Spleen (tissue), 11 donors: ENCODE results near the gene PGM5. TPM values are rescaled to one million over a fixed set of nuclear protein-coding genes. Genes with fewer than 3 reads are reported as not detected.

Source experiments
- DNase-seq: peaks from one replicate; pipeline ENCODE4 v3.0.0-alpha.2; 2020
- H3K27ac ChIP-seq, 8 donors: fragments of 200-600 bp; sonication (generic) in 7 of 8; 1 replicate in 4 of 8; 2 replicates in 4 of 8; pipeline versions ENCODE4 v1.5.0 to v1.8.0; 2016 to 2021; ENCODE audit warnings: inconsistent platforms in 4 of 8, mild to moderate bottlenecking in 4 of 8, moderate library complexity in 1 of 8
- H3K27me3 ChIP-seq, 7 donors: fragments of 200-600 bp; sonication (generic) in 6 of 7; replicated peaks in 1 of 7; 1 replicate in 4 of 7; 2 replicates in 3 of 7; pipeline versions ENCODE4 v1.5.0 to v1.8.0; 2016 to 2021; ENCODE audit warnings: inconsistent platforms in 3 of 7, mild to moderate bottlenecking in 1 of 7
- H3K36me3 ChIP-seq, 6 donors: fragments of 200-600 bp; sonication (generic) in 5 of 6; 1 replicate in 4 of 6; 2 replicates in 2 of 6; pipeline versions ENCODE4 v1.5.0 to v1.8.0; 2016 to 2021; ENCODE audit warnings: inconsistent platforms in 2 of 6
- H3K4me1 ChIP-seq, 6 donors: fragments of 200-600 bp; sonication (generic) in 5 of 6; 1 replicate in 3 of 6; 2 replicates in 3 of 6; pipeline versions ENCODE4 v1.5.0 to v1.8.0; 2016 to 2021; ENCODE audit warnings: inconsistent platforms in 3 of 6
- H3K4me3 ChIP-seq, 8 donors: fragments of 200-600 bp; sonication (generic) in 7 of 8; 1 replicate in 4 of 8; 2 replicates in 4 of 8; pipeline versions ENCODE4 v1.5.0 to v1.8.0; 2016 to 2021; ENCODE audit warnings: inconsistent platforms in 4 of 8, mild to moderate bottlenecking in 4 of 8, moderate library complexity in 2 of 8
- H3K9me3 ChIP-seq, 8 donors: fragments of 200-600 bp; sonication (generic) in 7 of 8; 1 replicate in 4 of 8; 2 replicates in 4 of 8; pipeline versions ENCODE4 v1.5.0 to v1.8.0; 2016 to 2021; ENCODE audit warnings: inconsistent platforms in 4 of 8
- CTCF ChIP-seq, 11 experiments: fragments of 200-600 bp in 7 of 11; fragments of 450-650 bp in 4 of 11; sonication (generic) in 4 of 11; IDR thresholded peaks in 8 of 11; conservative IDR thresholded peaks in 3 of 11; 1 replicate in 7 of 11; 2 replicates in 4 of 11; pipeline versions ENCODE4 v1.4.0 to v1.8.0; 2016 to 2021; ENCODE audit warnings: antibody characterized with exemption in 11 of 11, inconsistent platforms in 4 of 11, mild to moderate bottlenecking in 1 of 11
- POLR2A ChIP-seq, 3 donors: fragments of 450-650 bp; IDR thresholded peaks; one replicate each; pipeline ENCODE4 v1.5.1; 2017; ENCODE audit warnings: antibody characterized with exemption in 3 of 3, mild to moderate bottlenecking in 1 of 3
- POLR2AphosphoS5 ChIP-seq, 3 donors: sonication (generic); formaldehyde crosslinking; IDR thresholded peaks; one replicate each; pipeline ENCODE4 v1.5.1; 2017; ENCODE audit warnings: antibody characterized with exemption in 3 of 3
- WGBS, 5 donors: extraction: QIAGEN DNeasy Blood & Tissue Kit in 3 of 5; methylation state at CpG; one replicate each; pipeline versions ENCODE4 v1.1.5 to v1.1.7; 2013 to 2018; 5-methylcytosine and 5-hydroxymethylcytosine counted together
- intact Hi-C: fragments of 100-400 bp; cut with DNase I; formaldehyde crosslinking; loops from one replicate; pipeline ENCODE4 v1.15.0; 2023; ENCODE audit warnings: low total_unique reads
- polyA plus RNA-seq, 3 donors: library from polyadenylated mRNA; stranded (reverse); fragments of 200-250 nt; gene quantifications; one replicate each; pipeline ENCODE4 v1.2.1, GENCODE V29; 2013
- total RNA-seq, 7 donors: library from RNA; depleted of rRNA in 3 of 7; stranded (reverse); fragments of >200 nt in 3 of 7; fragmentation: NEBNext Ultra II Directional in 4 of 7; extraction: Animal tissue kit (Norgen Biotek cat#: 25700) in 4 of 7; gene quantifications; one replicate each; pipeline versions ENCODE4 v1.1.0 to v1.2.1, GENCODE V29; 2016 to 2021
- donor health status: healthy with polysubstance abuse.
- donor health status: DM: no; HTN: no; CAD: no; lungs with moderate emphysema.
- donor health status: DM: no; HTN: no; CAD: no.
- donor health status: Bipolar disorder and iron deficiency.
- donor health status: healthy.
- donor health status: DM: no; HTN: no; CAD: no.
- donor health status: DM: yes; HTN: yes; CAD: no.

Gene PGM5
- total and polyA plus RNA-seq, 10 donors, result 3.2 to 26.1 (median 14.4) TPM

GRCh38 chr9:68428481-68428880 is 72.1 kb downstream of the PGM5 start:
- H3K4me3 ChIP-seq, result no peak overlapping the region
- H3K4me1 ChIP-seq, result no peaks in the 10 kb centered on the region
- H3K27ac ChIP-seq, result no peak overlapping the region
- 45 to 98% (median 63%) methylated on average over 2 of the region's 2 CpGs for WGBS, 5 donors
- intact Hi-C loops, result no loop called here
- no peak for DNase-seq
- H3K27me3 ChIP-seq, result no peaks in the 10 kb centered on the region
- H3K9me3 ChIP-seq, result no peaks in the 10 kb centered on the region
- no peak for TF ChIP-seq POLR2AphosphoS5 (IDR thresholded peaks at IDR 0.05)
- TF ChIP-seq POLR2A (IDR thresholded peaks at IDR 0.05), result no peak
- no peaks in the 10 kb centered on the region for H3K36me3 ChIP-seq

GRCh38 chr9:68429631-68430030 is 73.2 kb downstream of the PGM5 start:
- no peak for DNase-seq
- Histone ChIP-seq H3K27ac (no peak overlapping the region), H3K27me3 (no peaks in the 10 kb centered on the region), H3K4me1 (no peaks in the 10 kb centered on the region), H3K36me3 (no peaks in the 10 kb centered on the region), H3K9me3 (no peaks in the 10 kb centered on the region), H3K4me3 (no peak overlapping the region)
- intact Hi-C loops, result no loop called here
- 85 to 95% (median 93%) methylated on average over 2 of the region's 2 CpGs for WGBS, 5 donors
- TF ChIP-seq CTCF (IDR thresholded peaks at IDR 0.05 in 8 of 11, conservative IDR thresholded peaks at IDR 0.05 in 3 of 11) (no peak), POLR2A (IDR thresholded peaks at IDR 0.05) (no peak), POLR2AphosphoS5 (IDR thresholded peaks at IDR 0.05) (no peak)

GRCh38 chr9:68431307-68431706 is 74.9 kb downstream of the PGM5 start:
- Histone ChIP-seq H3K9me3 (no peaks in the 10 kb centered on the region), H3K36me3 (no peaks in the 10 kb centered on the region), H3K4me3 (no peak overlapping the region), H3K27me3 (no peaks in the 10 kb centered on the region), H3K27ac (no peak overlapping the region), H3K4me1 (no peaks in the 10 kb centered on the region)
- 92 to 96% (median 94%) methylated on average over 1 of the region's 1 CpG for WGBS, 5 donors
- DNase-seq, result no peak
- TF ChIP-seq CTCF (IDR thresholded peaks at IDR 0.05 in 8 of 11, conservative IDR thresholded peaks at IDR 0.05 in 3 of 11), result no peak
- TF ChIP-seq POLR2A (IDR thresholded peaks at IDR 0.05), result no peak
- TF ChIP-seq POLR2AphosphoS5 (IDR thresholded peaks at IDR 0.05), result no peak
- intact Hi-C loops, result no loop called here

- Histone ChIP-seq H3K4me3 (no peak overlapping the region), H3K27me3 (no peaks in the 10 kb centered on the region), H3K4me1 (no peaks in the 10 kb centered on the region), H3K27ac (no peak overlapping the region), H3K36me3 (no peaks in the 10 kb centered on the region), H3K9me3 (no peaks in the 10 kb centered on the region)
- TF ChIP-seq POLR2AphosphoS5 (IDR thresholded peaks at IDR 0.05) (no peak), CTCF (IDR thresholded peaks at IDR 0.05 in 8 of 11, conservative IDR thresholded peaks at IDR 0.05 in 3 of 11) (no peak)
- WGBS, 5 donors, result 84 to 90% (median 87%) methylated on average over 6 of the region's 6 CpGs
- DNase-seq, result no peak
- intact Hi-C loops, result no loop called here
Observed at GRCh38 chr9:68433531-68434110, 77.2 kb downstream of the PGM5 start.

- no peak overlapping the region for H3K27ac ChIP-seq
- TF ChIP-seq CTCF (IDR thresholded peaks at IDR 0.05 in 8 of 11, conservative IDR thresholded peaks at IDR 0.05 in 3 of 11) (no peak), POLR2A (IDR thresholded peaks at IDR 0.05) (no peak), POLR2AphosphoS5 (IDR thresholded peaks at IDR 0.05) (no peak)
- no peak for DNase-seq
- no peaks in the 10 kb centered on the region for H3K4me1 ChIP-seq
- WGBS, 5 donors, result 82 to 98% (median 88%) methylated on average over 7 of the region's 7 CpGs
- intact Hi-C loops, result no loop called here
- no peak overlapping the region for H3K4me3 ChIP-seq
- no peaks in the 10 kb centered on the region for H3K36me3 ChIP-seq
- H3K9me3 ChIP-seq, result peaks cover 0 to 24% (median 17%) of the 10 kb centered on the region in 8 donors
- H3K27me3 ChIP-seq, result no peaks in the 10 kb centered on the region
Observed at GRCh38 chr9:68437785-68438184, 81.4 kb downstream of the PGM5 start.
